ENCODE measurements around the gene ACAA2.
"Not testable (repeated sequence)": the region's sequence is repeated elsewhere in the genome, so short reads cannot be mapped to it uniquely, and the experiment has no call there.

The ACAA2 gene

DNA sequence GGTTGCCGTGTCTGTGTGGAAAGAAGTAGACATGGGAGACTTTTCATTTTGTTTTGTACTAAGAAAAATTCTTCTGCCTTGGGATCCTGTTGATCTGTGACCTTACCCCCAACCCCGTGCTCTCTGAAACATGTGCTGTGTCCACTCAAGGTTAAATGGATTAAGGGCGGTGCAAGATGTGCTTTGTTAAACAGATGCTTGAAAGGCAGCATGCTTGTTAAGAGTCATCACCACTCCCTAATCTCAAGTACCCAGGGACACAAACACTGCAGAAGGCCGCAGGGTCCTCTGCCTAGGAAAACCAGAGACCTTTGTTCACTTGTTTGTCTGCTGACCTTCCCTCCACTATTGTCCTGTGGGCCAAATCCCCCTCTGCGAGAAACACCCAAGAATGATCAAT is 12.8 kb downstream of the ACAA2 start:
- not testable (repeated sequence) for H3K27ac Mint-ChIP-seq, H3K27me3 Mint-ChIP-seq, H3K4me3 Mint-ChIP-seq, H3K36me3 Mint-ChIP-seq, H3K9me3 Mint-ChIP-seq
- H3K4me1 Mint-ChIP-seq = peaks cover 22% of the 10 kb centered on the region

DNA sequence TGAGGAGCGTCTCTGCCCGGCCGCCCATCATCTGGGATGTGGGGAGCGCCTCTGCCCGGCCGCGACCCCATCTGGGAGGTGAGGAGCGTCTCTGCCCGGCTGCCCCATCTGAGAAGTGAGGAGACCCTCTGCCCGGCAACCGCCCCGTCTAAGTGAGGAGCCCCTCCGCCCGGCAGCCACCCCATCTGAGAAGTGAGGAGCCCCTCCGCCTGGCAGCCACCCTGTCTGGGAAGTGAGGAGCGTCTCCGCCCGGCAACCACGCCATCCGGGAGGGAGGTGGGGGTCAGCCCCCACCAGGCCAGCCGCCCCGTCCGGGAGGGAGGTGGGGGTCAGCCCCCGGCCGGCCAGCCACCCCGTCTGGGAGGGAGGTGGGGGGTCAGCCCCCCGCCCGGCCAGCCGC is 13.5 kb downstream of the ACAA2 start:
- H3K4me1 Mint-ChIP-seq = peaks cover 15% of the 10 kb centered on the region
- H3K36me3 Mint-ChIP-seq, H3K9me3 Mint-ChIP-seq, H3K4me3 Mint-ChIP-seq, H3K27ac Mint-ChIP-seq, H3K27me3 Mint-ChIP-seq: not testable (repeated sequence)

DNA sequence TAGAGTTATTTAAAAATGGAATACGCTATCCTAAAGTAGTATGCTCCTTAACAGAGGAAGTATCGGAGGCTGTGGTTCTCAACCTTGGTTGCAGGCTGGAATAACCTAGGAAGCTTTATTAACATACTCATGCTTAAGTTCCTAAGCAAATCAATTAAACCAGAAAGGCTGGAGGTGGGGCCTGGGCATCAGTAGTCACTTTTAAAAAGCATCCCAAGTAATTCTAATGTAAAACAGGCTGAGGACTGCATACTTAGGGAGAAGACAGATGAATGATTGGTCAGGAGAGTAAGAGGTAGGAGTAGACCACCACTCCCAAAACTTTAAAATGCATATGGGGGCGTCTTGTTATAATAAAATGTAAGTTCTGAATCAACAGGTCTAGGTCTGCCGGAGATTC is 15.3 kb downstream of the ACAA2 start:
- H3K27ac Mint-ChIP-seq = no peak overlapping the region
- no peaks in the 10 kb centered on the region for H3K9me3 Mint-ChIP-seq
- peaks cover 5% of the 10 kb centered on the region for H3K4me1 Mint-ChIP-seq
- no peaks in the 10 kb centered on the region for H3K27me3 Mint-ChIP-seq
- H3K36me3 Mint-ChIP-seq = peaks cover 10% of the 10 kb centered on the region
- H3K4me3 Mint-ChIP-seq = no peak overlapping the region

DNA sequence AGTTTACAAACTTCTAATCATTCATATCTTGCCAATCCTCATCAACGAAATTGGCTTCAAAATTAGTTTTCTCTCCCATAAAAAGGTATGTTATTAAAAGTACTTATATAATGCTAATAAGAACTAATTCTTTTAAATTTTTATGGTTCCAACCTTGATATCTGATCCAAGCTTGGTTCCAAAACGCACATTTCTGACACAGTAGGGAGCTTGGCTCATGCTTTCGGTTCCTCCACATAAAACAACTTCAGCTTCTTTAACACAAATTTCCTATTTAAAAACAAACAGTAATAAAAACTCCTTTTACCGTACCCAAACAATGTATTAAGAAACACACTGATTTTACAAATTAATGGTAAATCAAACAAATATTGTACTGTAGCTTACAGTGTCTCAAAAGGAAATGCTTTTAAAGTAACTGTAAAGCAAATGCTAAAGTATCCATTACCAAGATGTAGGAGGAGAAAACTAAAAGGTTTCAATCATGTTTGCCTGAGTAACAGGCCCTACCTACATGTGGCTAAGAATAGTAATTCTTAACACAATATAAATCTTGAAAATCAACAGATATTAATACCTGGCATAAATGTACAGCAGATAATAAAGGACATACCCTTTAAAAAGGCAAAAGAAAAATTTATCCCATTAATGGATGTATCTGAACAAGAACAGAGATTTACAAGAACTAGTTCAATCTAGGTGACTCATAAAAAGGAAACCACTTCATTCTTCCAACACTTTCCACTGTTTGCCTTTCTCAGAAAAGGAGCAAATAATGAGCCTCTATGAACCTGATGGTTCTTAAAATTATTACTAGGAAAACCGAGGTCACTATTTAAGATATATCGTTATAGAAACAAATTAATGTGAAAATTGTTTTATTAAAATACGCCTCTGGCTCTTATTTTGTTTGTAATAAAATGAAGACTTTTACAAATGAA is 17.5 kb downstream of the ACAA2 start:
- Mint-ChIP-seq H3K4me3 (no peak overlapping the region), H3K4me1 (peaks cover 5% of the 10 kb centered on the region), H3K27ac (peak overlapping the region; percentile 3), H3K36me3 (peaks cover 12% of the 10 kb centered on the region), H3K9me3 (no peaks in the 10 kb centered on the region), H3K27me3 (no peaks in the 10 kb centered on the region)

DNA sequence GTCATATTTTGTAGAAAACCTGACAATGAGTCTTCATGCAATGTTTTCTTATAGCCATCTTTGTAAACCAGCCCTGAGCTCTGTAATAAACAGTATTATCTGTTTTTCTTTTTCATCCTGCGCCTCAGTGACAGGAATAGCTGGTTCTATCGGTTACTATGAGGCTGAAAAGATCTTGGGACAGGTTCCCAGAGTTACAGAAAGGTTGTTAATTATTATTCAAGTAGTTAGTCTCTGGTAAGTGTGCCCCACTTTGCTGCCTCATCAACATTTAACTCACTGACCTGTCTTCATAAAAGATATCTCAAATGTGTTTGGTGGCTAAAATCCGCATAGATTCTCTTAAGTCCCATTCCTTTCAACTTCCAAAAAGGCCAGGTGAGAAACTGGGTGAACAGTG is 18.6 kb downstream of the ACAA2 start:
- no peak overlapping the region for H3K4me3 Mint-ChIP-seq
- peaks cover 8% of the 10 kb centered on the region for H3K36me3 Mint-ChIP-seq
- H3K27me3 Mint-ChIP-seq = no peaks in the 10 kb centered on the region
- H3K27ac Mint-ChIP-seq = no peak overlapping the region
- peaks cover 5% of the 10 kb centered on the region for H3K4me1 Mint-ChIP-seq
- H3K9me3 Mint-ChIP-seq = no peaks in the 10 kb centered on the region

DNA sequence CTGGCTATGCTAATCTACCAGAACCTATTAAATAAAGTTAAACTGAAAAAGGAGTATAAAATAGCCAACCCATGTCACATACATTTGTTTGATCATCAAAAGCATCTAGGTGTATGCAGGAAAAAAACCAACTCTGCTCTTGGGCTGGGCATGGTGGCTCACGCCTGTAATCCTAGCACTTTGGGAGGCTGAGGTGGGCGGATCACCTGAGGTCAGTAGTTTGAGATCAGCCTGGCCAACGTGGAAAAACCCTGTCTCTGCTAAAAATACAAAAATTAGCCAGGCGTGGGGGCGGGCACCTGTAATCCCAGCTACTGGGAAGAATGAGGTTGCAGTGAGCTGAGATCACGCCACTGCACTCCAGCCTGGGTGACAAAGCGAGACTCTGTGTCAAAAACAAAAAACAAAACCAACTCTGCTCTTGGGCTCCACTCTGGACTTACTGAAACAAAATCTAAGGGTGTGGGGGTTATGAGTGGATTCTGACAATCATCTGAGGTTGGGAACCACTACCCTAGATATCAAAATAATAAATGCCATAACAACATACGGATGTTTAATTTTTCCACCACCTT is 23.7 kb downstream of the ACAA2 start:
- peaks cover 35% of the 10 kb centered on the region for H3K4me1 Mint-ChIP-seq
- peaks cover 11% of the 10 kb centered on the region for H3K36me3 Mint-ChIP-seq
- H3K9me3 Mint-ChIP-seq, H3K27ac Mint-ChIP-seq, H3K4me3 Mint-ChIP-seq, H3K27me3 Mint-ChIP-seq: not testable (repeated sequence)

DNA sequence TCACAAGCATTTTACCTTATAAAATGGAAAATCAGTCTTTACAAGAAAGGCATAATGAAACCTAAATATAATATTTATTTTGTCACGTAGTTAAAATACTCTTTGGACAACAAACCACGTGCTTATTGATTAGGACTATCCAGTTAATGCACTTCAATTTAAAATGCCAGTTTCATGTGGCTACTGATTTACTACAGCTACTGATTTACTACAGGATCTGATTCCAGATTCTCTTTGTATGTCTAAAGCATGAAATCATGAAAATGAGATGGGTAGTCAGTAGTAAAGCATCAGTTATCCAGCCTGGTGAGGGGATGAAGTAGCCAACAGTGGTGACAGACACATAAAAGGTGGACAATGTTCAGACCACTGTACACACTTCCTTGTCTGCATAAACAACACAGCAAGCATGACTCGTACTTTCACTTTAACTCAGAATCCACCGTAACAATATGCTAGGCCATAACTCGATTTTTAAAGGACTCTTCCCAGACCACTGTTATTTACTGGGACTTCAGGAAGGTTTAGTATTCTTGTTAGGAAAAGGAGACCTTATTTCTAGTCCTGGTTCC is 24.9 kb downstream of the ACAA2 start:
- peak overlapping the region; percentile 40 for H3K4me3 Mint-ChIP-seq
- peaks cover 39% of the 10 kb centered on the region for H3K4me1 Mint-ChIP-seq
- H3K27me3 Mint-ChIP-seq = no peaks in the 10 kb centered on the region
- peaks cover 14% of the 10 kb centered on the region for H3K36me3 Mint-ChIP-seq
- H3K9me3 Mint-ChIP-seq = no peaks in the 10 kb centered on the region
- peak overlapping the region; percentile 70 for H3K27ac Mint-ChIP-seq

DNA sequence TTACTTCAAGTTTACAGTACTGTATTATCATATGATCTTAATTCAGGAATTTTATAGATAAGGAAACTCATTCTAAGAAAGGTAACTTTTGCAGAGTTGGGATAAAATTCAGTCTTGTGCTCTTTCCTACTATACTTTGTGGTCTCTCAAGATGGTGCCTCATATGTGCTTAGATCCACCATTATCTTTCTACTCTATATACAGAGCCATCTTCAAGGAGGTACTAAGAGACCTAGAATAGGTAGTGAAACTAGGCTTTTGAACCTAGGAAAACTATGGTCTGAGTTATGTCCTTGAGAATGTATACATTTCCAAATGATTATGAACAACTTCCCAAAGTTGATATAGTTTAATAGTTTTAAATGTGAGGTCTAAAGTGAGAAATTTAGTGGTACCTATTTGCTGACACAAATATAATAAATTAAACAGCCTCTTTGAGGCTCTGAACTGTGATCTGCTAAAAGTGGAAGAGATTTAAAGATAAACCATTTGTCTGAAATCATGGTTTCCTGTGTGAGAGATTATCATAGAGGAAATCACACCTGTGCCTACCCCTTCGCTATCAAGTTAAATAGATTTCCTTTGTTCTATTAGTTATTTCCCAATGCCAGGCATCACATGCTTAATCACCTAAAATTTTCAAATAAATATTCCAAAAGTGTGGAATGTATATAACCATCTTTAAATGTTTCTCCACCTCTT is 27.2 kb downstream of the ACAA2 start:
- Mint-ChIP-seq H3K27me3 (no peaks in the 10 kb centered on the region), H3K9me3 (no peaks in the 10 kb centered on the region), H3K27ac (peak overlapping the region; percentile 36), H3K36me3 (peaks cover 22% of the 10 kb centered on the region), H3K4me3 (peak overlapping the region; percentile 44), H3K4me1 (peaks cover 39% of the 10 kb centered on the region)

DNA sequence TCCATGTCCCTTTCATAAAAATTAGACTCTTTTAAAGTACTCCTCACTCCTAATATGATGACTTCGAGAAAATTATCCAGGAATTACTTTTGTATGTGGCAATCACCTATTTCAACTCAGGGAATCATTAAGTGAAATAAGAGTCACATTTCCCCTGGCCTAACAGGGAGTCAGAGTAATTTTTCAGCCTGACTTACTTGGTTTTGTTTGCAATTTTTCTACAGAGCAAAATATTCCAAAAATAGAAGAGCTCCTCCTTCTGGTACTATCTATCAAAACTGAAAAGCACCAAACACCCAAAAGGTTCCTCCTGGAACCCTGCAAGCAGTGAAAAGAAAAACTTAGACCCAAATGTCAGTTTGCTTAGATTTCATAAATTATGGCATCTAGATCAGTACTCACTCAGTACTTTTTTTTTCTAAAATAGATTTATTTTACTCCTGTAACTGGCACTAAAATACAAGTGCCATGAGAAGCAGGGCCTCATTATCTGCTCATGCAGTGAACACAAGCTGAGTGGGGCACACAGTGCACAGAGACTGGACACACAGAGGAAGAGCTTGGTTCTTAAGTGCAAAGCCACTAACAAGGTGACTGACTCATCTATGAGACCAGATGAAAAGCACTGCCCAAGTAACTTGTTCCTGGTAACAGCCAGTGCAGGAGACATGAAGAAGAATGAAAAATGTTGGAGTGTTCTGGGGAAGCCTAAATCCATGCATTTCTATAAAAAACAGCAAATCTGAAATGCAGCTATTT is 28.7 kb downstream of the ACAA2 start:
- Mint-ChIP-seq H3K27ac (peak overlapping the region; percentile 59), H3K9me3 (no peaks in the 10 kb centered on the region), H3K36me3 (peaks cover 28% of the 10 kb centered on the region), H3K4me3 (no peak overlapping the region), H3K4me1 (peaks cover 39% of the 10 kb centered on the region), H3K27me3 (no peaks in the 10 kb centered on the region)

DNA sequence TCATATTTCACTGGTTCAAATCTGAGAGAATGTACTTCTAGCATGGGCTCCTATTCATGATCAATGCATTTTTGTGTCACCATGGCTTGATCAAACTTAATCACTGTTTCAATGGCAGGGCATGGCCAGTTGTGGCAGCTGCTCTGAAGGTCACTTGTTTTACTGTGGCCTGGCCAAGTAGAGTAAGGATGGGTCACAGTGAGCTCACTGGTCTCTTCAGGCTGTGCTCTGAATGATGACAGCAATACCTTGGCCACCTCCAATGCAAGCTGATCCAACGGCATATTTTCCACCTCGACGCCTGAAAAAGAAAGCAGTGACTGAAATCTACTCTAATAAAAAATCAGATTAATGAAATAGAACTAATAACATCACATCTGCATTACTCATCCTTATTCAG is 29.7 kb downstream of the ACAA2 start:
- not testable (repeated sequence) for H3K27me3 Mint-ChIP-seq, H3K4me3 Mint-ChIP-seq, H3K27ac Mint-ChIP-seq, H3K9me3 Mint-ChIP-seq
- H3K36me3 Mint-ChIP-seq = peaks cover 35% of the 10 kb centered on the region
- peaks cover 34% of the 10 kb centered on the region for H3K4me1 Mint-ChIP-seq

DNA sequence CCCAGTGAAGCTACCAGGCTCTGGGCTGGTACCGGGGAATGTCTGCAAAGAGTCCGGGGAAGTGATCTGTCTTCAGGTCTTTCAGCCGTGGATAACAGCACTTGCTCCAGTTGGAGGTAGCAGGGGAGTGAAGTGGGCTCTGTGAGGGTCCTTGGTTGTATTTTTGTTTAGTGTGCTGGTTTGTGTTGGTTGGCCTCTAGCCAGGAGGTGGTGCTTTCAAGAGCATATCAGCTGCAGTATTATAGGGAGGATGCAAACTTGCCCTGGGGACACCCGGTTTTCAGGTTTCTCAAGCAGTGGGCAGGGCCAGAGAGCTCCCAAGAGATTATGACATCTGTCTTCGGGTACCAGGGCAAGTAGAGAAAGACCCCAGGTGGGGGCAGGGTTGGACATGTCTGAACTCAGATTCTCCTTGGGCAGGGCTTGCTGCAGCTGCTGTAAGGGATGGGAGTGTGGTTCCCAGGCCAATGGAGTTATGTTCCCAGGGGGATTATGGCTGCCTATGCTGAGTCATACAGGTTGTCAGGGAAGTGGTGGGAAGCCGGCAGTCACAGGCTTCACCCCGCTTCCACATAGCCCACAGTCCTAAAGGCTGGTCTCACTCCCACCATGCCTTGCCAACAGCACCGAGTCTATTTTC is 34.4 kb downstream of the ACAA2 start:
- Mint-ChIP-seq H3K27me3 (no peaks in the 10 kb centered on the region), H3K27ac (no peak overlapping the region), H3K36me3 (peaks cover 36% of the 10 kb centered on the region), H3K9me3 (peaks cover 12% of the 10 kb centered on the region), H3K4me1 (no peaks in the 10 kb centered on the region), H3K4me3 (no peak overlapping the region)

DNA sequence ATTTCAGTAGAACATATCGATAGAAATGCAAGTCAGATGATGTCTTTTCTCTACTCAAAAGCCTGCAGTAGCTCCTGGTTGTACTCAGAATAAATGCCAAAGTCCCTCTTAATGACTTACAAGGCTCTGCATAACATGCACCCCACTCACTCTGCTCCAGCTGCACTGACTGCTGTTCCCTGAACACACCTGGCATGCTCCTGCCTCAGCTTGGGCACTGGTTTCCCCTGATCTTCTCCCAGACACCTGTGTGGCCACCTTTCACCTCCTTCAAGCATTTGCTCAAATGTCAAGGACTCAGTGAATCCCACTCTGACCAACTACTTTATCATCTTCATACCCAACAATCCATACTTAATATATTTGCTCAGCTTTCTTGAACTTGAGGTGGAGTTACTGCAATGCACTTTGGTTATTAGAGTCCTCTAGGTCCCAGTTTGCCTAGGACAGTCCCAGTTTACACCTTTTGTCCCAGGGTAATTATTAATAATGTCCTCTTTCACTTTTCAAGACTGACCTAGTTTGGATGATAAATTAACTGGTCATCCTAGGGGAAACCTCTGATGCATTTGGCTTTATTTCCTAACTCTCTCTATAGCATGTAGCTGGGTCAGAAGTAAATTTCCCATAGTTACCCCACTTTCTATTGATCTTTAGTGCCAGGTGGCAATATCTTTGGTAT is 44.1 kb downstream of the ACAA2 start:
- no peaks in the 10 kb centered on the region for H3K9me3 Mint-ChIP-seq
- H3K27ac Mint-ChIP-seq = no peak overlapping the region
- H3K4me3 Mint-ChIP-seq = no peak overlapping the region
- no peaks in the 10 kb centered on the region for H3K36me3 Mint-ChIP-seq
- no peaks in the 10 kb centered on the region for H3K27me3 Mint-ChIP-seq
- H3K4me1 Mint-ChIP-seq = peaks cover 4% of the 10 kb centered on the region

DNA sequence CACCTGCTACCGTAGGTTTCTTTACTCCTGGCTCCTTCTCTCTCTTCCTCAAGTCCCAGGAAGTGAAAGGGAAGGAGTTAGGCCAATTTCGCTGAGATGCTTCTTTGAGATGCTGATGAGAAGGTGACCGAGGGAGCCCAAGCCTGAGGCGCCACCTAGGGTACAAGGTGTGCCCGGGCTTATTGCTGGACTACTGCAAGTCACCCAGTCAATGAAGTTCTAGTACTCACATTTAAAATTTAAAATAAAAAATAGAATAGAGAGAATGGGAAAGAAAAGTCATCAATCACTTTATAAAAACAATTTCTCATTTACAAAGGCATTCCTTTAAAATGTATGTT is 45.3 kb downstream of the ACAA2 start:
- H3K27ac Mint-ChIP-seq = no peak overlapping the region
- no peaks in the 10 kb centered on the region for H3K9me3 Mint-ChIP-seq
- no peaks in the 10 kb centered on the region for H3K36me3 Mint-ChIP-seq
- H3K27me3 Mint-ChIP-seq = no peaks in the 10 kb centered on the region
- H3K4me1 Mint-ChIP-seq = peaks cover 4% of the 10 kb centered on the region
- no peak overlapping the region for H3K4me3 Mint-ChIP-seq

DNA sequence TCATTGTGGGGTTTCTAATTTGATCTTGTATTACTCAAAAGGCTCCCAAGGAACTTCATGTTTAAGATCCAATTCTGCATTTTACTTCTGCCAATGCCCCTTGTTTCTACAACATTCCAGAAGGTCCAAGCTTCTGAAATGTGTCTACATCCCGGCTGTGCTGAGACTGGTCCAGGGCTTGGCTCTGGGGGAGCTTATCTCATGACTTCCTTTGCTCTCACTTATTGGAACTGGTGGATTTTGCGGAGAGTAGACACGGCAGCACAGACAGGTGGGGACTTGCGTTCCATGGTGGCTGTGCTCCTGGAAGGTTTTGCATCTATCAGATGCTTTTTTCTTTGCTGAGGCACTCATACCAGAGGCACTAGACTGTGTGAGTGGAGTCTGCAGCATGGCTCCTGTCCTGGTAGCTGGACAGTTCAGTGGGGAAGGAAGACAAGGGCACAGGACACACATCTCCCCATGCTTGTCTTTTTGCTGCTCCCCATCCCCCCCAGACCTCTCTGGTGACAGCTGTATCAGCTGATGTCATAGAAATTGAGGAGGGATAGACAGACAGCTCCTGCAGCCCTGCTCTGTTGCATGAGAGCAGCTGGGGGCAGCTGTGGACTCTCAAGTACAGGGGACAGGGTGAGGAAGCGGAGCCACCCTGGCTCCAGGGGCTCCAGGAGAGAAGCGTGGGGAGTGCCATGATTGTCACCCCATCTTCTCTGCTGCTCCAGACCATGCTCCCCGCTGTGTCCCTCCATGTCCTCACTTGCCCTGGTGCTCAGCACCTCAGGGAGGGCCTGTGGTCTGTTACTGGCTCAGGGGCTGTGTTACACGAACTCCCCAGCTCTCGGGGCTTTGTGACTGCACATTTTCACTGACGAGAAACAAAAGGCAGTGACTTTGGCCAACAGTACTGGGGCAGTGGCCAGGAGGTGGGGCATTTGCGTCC is 46.0 kb downstream of the ACAA2 start:
- H3K36me3 Mint-ChIP-seq = no peaks in the 10 kb centered on the region
- H3K4me1 Mint-ChIP-seq = peaks cover 4% of the 10 kb centered on the region
- H3K9me3 Mint-ChIP-seq = no peaks in the 10 kb centered on the region
- no peak overlapping the region for H3K27ac Mint-ChIP-seq
- H3K27me3 Mint-ChIP-seq = no peaks in the 10 kb centered on the region
- no peak overlapping the region for H3K4me3 Mint-ChIP-seq
